IPS-20b (cell line): Measurements from ENCODE around the gene PAX2.

ENCODE experiments used
- H3K27ac ChIP-seq: one replicate; pipeline ENCODE4 v1.5.1; 2013; ENCODE audit warnings: low read length
- H3K27me3 ChIP-seq: 2 replicates; pipeline ENCODE4 v1.6.1; 2013; ENCODE audit warnings: mild to moderate bottlenecking, low read length, inconsistent platforms; ENCODE audit not compliant: insufficient read depth
- H3K36me3 ChIP-seq: 2 replicates; pipeline ENCODE4 v1.6.1; 2013; ENCODE audit warnings: low read depth, mild to moderate bottlenecking, inconsistent platforms, low read length, moderate library complexity; ENCODE audit not compliant: insufficient read depth
- H3K4me1 ChIP-seq: 2 replicates; pipeline ENCODE4 v1.6.1; 2013; ENCODE audit warnings: mild to moderate bottlenecking, control low read depth, inconsistent platforms, low read length, moderate library complexity; ENCODE audit not compliant: insufficient read depth
- H3K4me3 ChIP-seq: 2 replicates; pipeline ENCODE4 v1.5.1; 2013; ENCODE audit warnings: mild to moderate bottlenecking, low read length, inconsistent platforms
- H3K9ac ChIP-seq: 2 replicates; pipeline ENCODE4 v1.6.1; 2013; ENCODE audit warnings: low read depth, mild to moderate bottlenecking, inconsistent platforms, low read length, moderate library complexity
- H3K9me3 ChIP-seq: 2 replicates; pipeline ENCODE4 v1.6.1; 2013; ENCODE audit warnings: mild to moderate bottlenecking, low read depth, low read length, inconsistent platforms; ENCODE audit not compliant: insufficient read depth

PAX2 gene

DNA sequence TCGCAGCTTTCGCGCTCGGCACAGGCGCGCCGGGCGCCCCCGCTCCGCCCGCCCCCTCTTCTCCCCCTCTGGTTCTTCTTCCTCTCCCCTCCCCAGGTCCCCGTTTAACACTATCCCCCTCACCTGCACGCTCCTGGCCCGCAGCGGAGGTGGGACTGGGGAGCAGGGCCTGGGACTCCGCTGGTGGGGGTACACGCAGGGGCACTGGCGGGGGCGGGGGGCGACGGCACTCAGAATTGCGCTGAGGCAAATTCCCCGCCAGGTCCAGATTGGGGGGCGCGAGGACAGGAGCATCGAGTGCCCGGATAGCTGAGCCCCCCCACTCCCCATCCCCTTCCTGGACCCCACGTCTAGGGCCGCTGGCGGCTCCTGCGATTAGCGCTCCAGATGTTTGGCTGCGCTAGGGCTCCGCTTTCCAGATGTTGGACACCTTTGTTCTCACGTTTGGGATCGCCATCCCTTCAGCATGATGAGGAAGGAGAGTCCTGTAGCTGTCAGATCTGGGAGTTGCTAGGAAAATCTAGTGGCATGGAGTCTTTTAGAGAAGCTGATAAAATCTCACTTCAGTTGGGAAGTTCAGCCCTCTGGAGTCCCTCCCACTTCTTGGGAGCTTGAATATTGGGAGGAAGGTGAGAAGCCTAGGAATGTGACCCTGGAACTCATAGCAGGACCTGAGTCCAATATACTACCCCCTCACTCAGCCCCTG is 31.4 kb upstream of the PAX2 start:
- no peak overlapping the region for H3K27ac ChIP-seq
- peaks cover 100% of the 10 kb centered on the region for H3K27me3 ChIP-seq
- no peaks in the 10 kb centered on the region for H3K9me3 ChIP-seq
- H3K9ac ChIP-seq: no peak overlapping the region
- no peaks in the 10 kb centered on the region for H3K36me3 ChIP-seq
- H3K4me1 ChIP-seq: peaks cover 2% of the 10 kb centered on the region; the same call in 1 of the 2 replicates
- peak overlapping the region; percentile 57 for H3K4me3 ChIP-seq

DNA sequence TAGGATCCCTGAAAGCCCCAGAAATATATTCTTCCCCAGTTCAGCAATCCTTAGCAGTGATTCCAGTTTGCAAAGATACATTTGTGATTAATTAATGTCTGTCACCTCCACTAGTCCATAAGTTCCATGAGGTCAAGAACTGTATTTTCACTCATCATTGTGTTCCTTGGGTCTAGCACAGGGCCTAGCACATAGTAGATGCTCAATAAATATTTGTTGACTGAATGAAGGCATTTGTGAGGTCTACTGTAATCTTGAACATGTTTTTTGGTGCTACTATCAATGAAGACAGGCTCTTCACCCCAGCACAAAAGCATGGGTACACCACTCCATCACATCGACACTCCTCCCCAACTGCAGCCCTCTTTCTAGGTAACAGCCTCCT is 30.8 kb upstream of the PAX2 start:
- no peaks in the 10 kb centered on the region for H3K9me3 ChIP-seq
- no peak overlapping the region for H3K27ac ChIP-seq
- no peak overlapping the region for H3K9ac ChIP-seq
- H3K4me1 ChIP-seq: peaks cover 2% of the 10 kb centered on the region; the same call in 1 of the 2 replicates
- H3K36me3 ChIP-seq: no peaks in the 10 kb centered on the region
- peaks cover 100% of the 10 kb centered on the region for H3K27me3 ChIP-seq
- H3K4me3 ChIP-seq: no peak overlapping the region

DNA sequence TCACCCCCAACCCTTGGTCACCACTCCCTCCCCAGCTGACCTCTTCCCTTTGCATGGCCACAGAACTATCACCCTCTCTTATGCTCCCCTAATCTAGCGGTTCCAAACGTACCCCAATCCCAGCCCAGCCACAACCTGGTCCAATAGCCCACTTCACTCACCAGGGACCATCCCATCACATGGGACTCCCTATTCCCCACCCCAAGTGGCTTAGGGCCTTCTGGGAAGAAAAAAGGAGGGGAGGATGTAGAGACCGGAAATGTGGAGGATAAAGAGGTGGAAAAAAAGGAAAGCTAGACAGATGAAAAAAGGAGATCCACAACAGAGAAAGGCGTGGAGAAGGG is 30.3 kb upstream of the PAX2 start:
- Histone ChIP-seq H3K4me1 (no peaks in the 10 kb centered on the region), H3K9me3 (no peaks in the 10 kb centered on the region), H3K4me3 (peak overlapping the region; percentile 72), H3K27me3 (peaks cover 100% of the 10 kb centered on the region), H3K36me3 (no peaks in the 10 kb centered on the region), H3K9ac (no peak overlapping the region), H3K27ac (no peak overlapping the region)

DNA sequence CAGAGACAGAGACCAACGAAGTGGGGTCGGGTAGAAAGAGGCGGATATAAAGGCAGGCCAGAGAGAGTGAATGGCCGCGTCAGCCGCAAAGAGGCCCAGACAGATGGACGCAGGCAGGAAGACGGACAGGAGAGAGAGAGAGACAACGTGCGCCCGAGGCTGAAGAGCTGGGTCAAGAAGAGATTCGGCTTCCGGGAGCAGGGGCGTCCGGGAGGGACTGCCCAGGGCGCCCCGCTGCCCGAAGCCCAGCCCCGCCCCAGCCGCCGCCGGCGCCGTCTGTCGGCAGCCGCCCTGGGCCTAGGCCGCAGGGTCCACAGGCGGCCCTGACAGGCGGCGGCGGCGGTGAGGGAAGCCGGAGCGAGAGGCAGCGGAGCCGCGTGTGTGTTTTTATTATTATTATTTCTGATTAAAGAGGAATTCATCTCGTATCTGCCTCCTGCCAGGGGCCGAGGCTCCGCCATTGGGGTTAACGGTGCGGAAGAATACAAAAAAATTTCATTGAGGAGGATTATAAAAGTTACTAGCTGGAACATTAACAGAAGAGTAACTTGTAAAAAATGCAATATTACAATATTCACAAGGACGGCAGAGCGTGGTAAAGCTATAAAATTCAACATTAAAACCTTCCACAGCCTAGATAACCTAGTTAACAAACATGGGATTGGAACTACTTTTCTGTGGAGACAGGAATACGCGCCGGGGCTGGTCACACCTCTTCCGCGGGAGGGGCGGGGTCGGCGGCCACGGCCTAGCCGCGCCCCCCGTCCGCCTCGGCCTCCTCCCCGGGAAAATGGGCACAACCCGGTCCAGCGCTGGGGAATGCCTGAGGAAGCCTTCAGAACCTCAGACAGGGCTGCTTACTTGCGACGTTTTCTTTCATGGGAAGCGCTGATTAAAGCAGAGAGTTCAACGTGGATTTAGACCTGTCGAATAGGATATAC is 29.7 kb upstream of the PAX2 start:
- no peak overlapping the region for H3K27ac ChIP-seq
- H3K4me1 ChIP-seq: no peaks in the 10 kb centered on the region
- H3K36me3 ChIP-seq: no peaks in the 10 kb centered on the region
- peaks cover 100% of the 10 kb centered on the region for H3K27me3 ChIP-seq
- peak overlapping the region; percentile 29; the same call in 1 of the 2 replicates for H3K9ac ChIP-seq
- H3K9me3 ChIP-seq: no peaks in the 10 kb centered on the region
- peak overlapping the region; percentile 72 for H3K4me3 ChIP-seq

DNA sequence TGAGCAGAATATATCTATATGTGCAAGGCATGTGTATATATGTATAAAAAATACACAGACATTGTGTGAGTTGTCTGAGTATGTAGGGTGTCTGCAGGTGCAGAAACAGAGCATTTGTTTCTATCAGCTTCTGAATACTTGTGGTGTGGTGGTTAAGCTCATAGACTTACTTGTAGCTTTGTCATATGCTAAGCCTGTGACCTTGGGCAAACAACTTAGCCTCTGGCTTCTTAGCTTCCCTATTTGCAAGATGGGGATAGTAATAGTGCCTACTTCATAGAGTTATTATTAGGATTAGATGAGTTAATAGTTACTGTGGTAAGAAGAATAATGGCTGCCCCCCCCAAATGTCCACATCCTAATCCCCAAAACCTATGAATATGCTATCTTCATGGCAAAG is 28.2 kb upstream of the PAX2 start:
- no peaks in the 10 kb centered on the region for H3K9me3 ChIP-seq
- H3K27me3 ChIP-seq: peaks cover 100% of the 10 kb centered on the region
- H3K36me3 ChIP-seq: no peaks in the 10 kb centered on the region
- H3K27ac ChIP-seq: no peak overlapping the region
- no peak overlapping the region for H3K9ac ChIP-seq
- H3K4me1 ChIP-seq: no peaks in the 10 kb centered on the region
- no peak overlapping the region for H3K4me3 ChIP-seq

DNA sequence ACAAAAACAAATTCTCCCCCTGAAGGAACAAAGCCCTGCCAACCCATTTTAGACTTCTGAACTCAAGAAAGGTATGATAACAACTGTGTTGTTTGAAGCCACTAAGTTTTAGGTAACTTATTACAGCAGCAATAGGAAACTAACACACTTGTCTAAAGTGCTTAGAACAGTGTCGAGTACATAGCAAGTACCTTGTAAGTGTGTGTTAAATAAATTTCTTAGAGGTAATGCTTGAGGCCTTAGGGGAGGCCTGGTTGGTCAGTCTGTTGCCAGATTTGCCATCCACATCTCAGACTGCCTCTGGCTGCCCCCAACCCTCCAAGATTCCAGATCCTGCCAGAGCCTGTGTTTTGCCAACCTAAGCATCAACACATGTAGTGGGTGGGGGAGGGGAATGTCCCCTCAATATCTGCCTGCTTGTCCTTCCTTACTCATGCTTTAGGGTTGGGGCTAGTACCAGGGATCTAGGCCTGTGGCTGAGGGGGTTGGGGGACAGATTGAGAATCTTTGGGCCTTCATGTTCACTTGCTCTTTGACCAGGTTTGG is 27.1 kb upstream of the PAX2 start:
- peaks cover 100% of the 10 kb centered on the region for H3K27me3 ChIP-seq
- no peak overlapping the region for H3K4me3 ChIP-seq

DNA sequence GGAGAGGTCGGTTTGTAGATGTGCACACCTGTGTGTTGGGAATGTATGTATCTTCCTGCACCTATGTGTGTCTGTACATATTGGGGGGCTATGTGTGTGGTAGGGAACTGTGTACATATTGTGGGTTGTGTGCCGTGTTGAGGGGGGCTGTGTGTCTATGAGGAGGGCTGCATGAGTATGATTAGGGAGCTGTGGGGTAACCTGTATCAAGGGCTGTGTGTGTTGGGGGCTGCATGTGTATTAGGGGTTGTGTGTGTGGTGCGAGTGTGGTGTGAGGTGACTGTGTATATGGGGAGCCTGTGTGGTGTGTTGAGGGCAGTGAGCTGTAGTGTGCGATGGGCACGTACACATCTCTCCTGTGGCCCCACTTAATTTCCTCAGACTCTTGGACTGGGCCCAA is 22.2 kb upstream of the PAX2 start:
- H3K27ac ChIP-seq: no peak overlapping the region
- no peaks in the 10 kb centered on the region for H3K4me1 ChIP-seq
- H3K4me3 ChIP-seq: no peak overlapping the region
- H3K9ac ChIP-seq: no peak overlapping the region
- H3K36me3 ChIP-seq: no peaks in the 10 kb centered on the region
- no peaks in the 10 kb centered on the region for H3K9me3 ChIP-seq
- peaks cover 100% of the 10 kb centered on the region for H3K27me3 ChIP-seq

More for the DNA sequence above, 27.1 kb upstream of the PAX2 start:
- H3K9me3 ChIP-seq: no peaks in the 10 kb centered on the region
- no peak overlapping the region for H3K9ac ChIP-seq
- H3K36me3 ChIP-seq: no peaks in the 10 kb centered on the region
- H3K4me1 ChIP-seq: no peaks in the 10 kb centered on the region
- H3K27ac ChIP-seq: no peak overlapping the region

DNA sequence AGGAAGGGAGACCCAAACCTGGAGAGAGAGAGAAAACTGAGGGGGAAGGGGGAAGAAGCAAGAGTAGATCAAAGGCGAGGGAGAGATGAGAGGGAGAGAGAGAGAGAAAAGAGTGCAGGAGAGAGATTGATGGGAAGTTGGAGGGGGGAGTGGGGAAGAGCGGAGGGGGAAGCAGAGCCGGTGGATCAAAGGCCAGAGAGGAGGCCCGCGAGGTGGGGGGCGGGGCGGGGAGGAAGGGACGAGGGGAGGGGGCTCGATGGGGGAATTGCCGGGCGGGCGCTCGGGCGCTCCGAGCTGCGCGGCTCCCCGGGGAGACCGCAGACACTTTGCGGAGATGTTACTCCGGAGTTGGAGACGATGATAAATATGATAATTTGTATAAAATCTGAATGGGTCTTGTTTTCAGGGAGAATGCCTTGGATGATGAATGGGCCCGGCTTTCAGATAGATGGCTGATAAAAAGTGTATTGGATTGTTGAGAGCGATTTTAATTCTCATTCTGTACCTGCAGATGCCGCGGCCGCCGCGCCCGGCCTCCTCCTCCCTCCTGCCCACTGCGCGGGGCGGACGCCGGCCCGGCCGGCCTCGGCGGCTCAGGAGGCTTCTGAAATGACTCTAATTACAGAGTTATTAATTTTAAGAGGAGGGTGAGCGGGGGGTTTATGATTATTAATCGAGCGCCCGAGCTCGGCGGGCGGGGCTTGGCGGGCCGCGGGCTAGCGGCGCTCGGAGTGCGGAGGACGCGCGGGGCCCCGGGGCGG is 21.4 kb upstream of the PAX2 start:
- Histone ChIP-seq H3K4me1 (no peaks in the 10 kb centered on the region), H3K9me3 (no peaks in the 10 kb centered on the region), H3K4me3 (0 out of 2 replicates have a peak overlapping the region, but pooled peaks have one; percentile 30), H3K9ac (no peak overlapping the region), H3K27ac (no peak overlapping the region), H3K27me3 (peaks cover 100% of the 10 kb centered on the region), H3K36me3 (no peaks in the 10 kb centered on the region)

DNA sequence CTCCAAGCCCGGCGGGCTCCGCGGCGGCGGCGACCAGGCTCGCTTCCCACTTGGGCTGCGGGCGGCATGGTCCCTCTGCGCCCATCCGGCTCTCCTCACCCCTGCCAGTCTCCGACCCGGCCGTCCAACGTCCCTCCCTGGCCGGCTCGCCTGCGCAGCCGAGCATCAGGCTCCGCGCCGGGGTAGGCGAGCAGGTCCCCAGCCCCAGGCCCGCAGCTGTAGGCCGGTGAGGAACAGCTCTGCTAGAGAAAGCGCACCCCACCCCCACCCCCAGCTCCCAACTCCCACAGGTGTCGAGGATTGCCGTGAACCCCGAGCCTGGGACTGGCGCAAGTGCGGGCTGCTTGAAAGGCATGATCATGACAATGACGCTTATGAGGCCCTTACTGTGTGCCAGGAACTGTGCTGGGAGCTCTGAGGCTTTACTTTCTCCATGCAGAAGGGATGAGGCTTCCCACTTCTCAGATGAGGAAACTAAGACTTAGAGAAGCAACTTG is 20.8 kb upstream of the PAX2 start:
- H3K27ac ChIP-seq: no peak overlapping the region
- H3K27me3 ChIP-seq: peaks cover 100% of the 10 kb centered on the region

DNA sequence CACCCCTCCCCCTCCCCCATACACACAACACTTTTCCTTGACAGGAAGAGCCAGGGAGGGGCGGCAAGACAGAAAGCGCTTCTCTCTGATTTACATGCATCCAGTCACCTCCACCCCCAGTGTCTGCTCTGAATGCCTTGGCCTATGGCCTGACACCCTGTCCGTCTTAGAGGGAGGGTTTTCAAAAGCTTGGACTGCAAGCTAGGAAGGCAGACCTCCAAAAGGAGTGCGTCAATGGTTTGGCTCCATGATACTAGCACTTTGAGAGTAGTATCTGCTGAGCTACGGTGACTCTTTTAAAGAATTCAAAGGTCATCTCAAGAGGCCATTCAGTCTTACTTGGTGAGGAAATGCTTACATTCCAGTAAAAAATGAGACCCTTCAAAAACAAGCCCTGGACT is 20.3 kb upstream of the PAX2 start:
- Histone ChIP-seq H3K27me3 (peaks cover 100% of the 10 kb centered on the region), H3K4me3 (no peak overlapping the region), H3K4me1 (no peaks in the 10 kb centered on the region), H3K9me3 (no peaks in the 10 kb centered on the region), H3K36me3 (no peaks in the 10 kb centered on the region), H3K9ac (no peak overlapping the region), H3K27ac (no peak overlapping the region)

More for the DNA sequence above, 20.8 kb upstream of the PAX2 start:
- Histone ChIP-seq H3K4me1 (no peaks in the 10 kb centered on the region), H3K36me3 (no peaks in the 10 kb centered on the region), H3K4me3 (no peak overlapping the region), H3K9me3 (no peaks in the 10 kb centered on the region), H3K9ac (no peak overlapping the region)

DNA sequence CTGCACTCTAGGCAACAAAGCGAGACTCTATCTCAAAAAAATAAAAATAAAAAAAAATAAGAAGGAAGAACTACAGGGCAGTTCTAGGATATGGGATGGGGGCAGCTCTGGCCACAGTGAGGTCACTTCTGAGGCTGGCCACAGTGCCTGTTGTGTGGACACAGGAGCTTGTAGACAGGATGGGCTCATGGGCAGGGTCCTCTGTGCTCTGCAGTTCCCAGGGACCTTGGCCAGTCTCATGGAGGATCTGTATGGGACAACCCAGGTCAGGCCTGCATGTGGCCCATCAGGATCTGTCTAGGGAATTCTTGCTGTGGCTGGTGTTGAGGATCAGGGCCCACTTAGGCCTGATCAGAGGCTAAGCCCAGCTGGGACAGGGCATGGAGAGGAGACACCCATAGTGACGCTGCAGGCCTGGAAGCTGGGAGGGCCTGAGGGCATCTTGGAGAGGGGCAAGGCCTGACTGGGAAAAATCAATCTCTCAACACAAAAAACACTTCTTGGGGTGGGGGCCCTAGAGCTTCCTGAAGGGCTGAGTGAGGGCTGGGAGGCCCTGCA is 19.4 kb upstream of the PAX2 start:
- Histone ChIP-seq H3K27ac (no peak overlapping the region), H3K4me3 (no peak overlapping the region), H3K4me1 (no peaks in the 10 kb centered on the region), H3K27me3 (peaks cover 100% of the 10 kb centered on the region), H3K9ac (no peak overlapping the region), H3K9me3 (no peaks in the 10 kb centered on the region), H3K36me3 (no peaks in the 10 kb centered on the region)
